Coronary artery (tissue), 2 donors: Measurements from ENCODE around the gene USP7.
A peak's percentile ranks its signal among the peaks of the same experiment; 100 is the strongest.

Source experiments
- DNase-seq: peaks from one replicate; pipeline ENCODE4 v3.0.0-alpha.2; 2017; ENCODE audit warnings: low spot score
- H3K27ac ChIP-seq, 2 donors: fragments of 200-600 bp; sonication (generic); one replicate each; pipeline ENCODE4 v1.5.1; 2016 to 2019
- H3K4me3 ChIP-seq: fragments of 200-600 bp; sonication (generic); 2 replicates; pipeline ENCODE4 v1.5.1; 2016; ENCODE audit warnings: mild to moderate bottlenecking, moderate library complexity
- TF ChIP-seq, protein P1 (sequence below): fragments of 200-600 bp; sonication (generic); IDR thresholded peaks from one replicate; pipeline ENCODE4 v1.5.1; 2019; ENCODE audit warnings: antibody characterized with exemption

The USP7 gene

GRCh38 chr16:8892101-8892575, 71.6 kb downstream of the USP7 start:
- TF ChIP-seq, protein P1, sequence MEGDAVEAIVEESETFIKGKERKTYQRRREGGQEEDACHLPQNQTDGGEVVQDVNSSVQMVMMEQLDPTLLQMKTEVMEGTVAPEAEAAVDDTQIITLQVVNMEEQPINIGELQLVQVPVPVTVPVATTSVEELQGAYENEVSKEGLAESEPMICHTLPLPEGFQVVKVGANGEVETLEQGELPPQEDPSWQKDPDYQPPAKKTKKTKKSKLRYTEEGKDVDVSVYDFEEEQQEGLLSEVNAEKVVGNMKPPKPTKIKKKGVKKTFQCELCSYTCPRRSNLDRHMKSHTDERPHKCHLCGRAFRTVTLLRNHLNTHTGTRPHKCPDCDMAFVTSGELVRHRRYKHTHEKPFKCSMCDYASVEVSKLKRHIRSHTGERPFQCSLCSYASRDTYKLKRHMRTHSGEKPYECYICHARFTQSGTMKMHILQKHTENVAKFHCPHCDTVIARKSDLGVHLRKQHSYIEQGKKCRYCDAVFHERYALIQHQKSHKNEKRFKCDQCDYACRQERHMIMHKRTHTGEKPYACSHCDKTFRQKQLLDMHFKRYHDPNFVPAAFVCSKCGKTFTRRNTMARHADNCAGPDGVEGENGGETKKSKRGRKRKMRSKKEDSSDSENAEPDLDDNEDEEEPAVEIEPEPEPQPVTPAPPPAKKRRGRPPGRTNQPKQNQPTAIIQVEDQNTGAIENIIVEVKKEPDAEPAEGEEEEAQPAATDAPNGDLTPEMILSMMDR: no peak
- Histone ChIP-seq H3K27ac (peak overlapping the region in 1 of 2 donors; percentile 0), H3K4me3 (no peak overlapping the region)
- no peak for DNase-seq

- TF ChIP-seq, protein P1: no peak
- Histone ChIP-seq H3K4me3 (no peak overlapping the region), H3K27ac (no peak overlapping the region)
- no peak for DNase-seq
These were observed 73.2 kb downstream of the USP7 start for GRCh38 chr16:8890549-8890921.

- Histone ChIP-seq H3K4me3 (no peak overlapping the region), H3K27ac (no peak overlapping the region)
- no peak for DNase-seq
- TF ChIP-seq, protein P1: no peak
These were observed 73.7 kb downstream of the USP7 start for GRCh38 chr16:8889893-8890548.

GRCh38 chr16:8888951-8889892, 74.5 kb downstream of the USP7 start:
- Histone ChIP-seq H3K4me3 (no peak overlapping the region), H3K27ac (no peak overlapping the region)
- no peak for DNase-seq
- TF ChIP-seq, protein P1: no peak

- TF ChIP-seq, protein P1: no peak
- Histone ChIP-seq H3K4me3 (no peak overlapping the region), H3K27ac (no peak overlapping the region)
- no peak for DNase-seq
These were observed 75.7 kb downstream of the USP7 start for GRCh38 chr16:8887952-8888560.

DNA sequence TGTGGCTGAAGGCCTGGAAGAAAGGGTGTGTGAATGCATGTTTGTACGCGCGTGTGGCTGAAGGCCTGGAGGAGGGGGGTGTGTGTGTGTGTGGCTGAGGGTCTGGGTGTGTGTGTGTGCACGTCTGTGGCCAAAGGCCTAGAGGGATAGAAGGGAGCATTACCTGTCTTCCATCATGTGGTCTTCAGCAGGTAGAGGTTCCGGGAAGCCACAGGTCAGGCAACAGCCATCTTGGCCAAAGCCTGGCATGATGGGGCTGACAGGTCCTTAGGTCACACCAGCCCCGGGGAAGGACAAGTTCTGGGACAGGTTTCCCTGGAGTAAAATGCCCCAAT, 76.3 kb downstream of the USP7 start:
- Histone ChIP-seq H3K27ac (no peak overlapping the region), H3K4me3 (no peak overlapping the region)
- TF ChIP-seq, protein P1: no peak
- DNase-seq: no peak
